ENCODE results near the gene ERVMER34-1.
A peak's percentile ranks its signal among the peaks of the same experiment; 100 is the strongest.

ERVMER34-1 gene

DNA sequence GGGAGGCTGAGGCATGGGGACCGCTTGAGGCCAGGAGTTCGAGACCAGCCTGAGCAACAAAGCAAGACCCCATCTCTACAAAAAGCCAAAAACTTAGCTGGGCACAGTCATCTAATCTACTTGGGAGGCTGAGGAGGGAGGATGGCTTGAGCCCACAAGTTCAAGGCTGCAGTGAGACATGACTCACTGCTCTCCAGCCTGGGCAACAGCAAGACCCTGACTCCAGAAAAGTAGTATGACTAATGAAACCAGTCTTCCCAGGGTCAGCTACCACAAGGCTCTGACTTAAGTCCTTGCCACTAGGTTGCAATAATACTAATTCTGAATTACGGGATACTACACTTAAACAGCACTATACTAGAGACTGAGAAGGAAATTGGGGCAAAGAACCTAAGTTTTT is 33.1 kb downstream of the ERVMER34-1 start:
- DNase-seq, result peak; percentile 75

DNA sequence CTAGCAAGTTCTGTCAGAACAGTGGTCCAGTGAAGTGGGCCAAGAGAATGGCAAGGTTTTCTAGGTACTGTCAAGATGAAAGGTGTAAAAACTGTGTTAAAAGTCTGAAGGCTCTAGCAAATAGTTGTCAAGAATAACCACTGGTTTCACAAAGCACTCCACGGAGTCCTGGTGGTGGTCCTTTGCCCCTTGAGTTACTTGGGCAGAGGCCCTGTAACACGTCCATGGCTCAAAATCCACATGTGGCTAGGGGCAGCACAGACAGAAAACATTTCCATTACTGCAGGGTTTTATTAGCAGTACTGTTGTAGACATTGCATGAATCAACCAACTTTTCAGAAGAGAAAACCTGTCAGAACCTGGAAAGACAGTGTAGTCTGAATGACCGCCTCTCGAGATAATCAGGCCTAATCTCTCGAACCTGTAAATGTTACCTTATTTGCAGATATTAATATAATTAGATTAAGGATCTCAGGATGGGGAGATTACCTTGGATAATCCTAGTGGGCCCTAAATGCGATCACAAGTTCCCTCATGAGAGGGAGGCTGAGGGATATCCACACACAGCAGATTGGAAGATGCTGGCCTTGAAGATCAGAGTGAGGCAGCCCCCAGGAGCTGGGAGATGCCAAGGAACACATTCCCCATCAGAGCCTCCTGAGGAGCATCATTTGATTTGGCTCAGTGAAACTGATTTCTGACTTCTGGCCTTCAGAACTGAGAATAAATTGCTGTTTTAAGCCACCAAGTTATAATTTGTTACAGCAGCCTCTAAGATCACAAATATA is 34.7 kb downstream of the ERVMER34-1 start:
- no peak for DNase-seq

DNA sequence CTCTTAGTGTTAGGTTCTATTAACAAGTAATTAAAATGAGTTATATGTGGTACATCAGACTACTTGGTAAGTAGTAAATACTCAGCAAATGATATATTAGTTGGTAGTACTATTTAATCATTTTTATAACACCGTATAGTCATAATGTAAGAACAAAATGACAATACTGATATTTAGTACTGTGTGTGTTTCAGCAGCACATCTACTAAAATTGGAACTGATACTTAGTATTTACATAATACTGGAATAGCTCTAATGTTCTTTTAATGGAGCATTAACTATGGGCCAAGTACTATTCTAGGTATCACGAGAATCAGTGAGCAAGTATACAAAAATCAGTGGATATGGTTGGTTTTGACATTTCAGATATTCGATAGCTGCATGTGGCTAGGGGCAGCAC is 35.3 kb downstream of the ERVMER34-1 start:
- DNase-seq, result no peak

DNA sequence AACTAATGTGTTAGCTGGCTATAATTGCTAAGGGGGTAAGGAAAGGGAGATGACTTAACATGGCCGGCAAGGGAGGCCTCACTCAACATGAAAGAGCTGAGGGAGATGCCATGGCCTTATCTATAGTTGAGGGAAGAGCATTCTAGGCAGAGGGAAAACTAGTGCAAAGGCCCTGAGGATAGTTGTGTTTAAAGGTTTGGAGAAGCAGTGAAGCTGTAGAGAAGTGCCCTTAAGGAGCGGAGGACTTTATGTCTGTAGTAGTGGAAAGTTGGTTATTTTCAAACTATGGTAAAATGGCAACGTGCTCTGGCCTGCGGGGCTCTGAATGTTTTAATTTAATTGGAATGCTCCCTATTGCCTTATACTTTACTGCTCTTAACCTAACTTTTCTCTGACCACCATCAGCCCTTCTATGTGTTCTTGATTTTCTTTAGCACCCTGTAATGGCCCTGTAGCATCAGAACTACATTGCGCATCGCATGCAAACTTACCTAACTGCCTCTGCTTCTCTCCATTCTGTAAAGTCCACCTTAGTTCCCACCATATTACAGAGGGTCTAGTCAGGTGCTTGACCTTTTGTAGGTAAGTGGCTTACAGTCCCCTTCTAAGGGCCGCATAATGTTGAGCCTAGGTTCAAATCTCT is 35.8 kb downstream of the ERVMER34-1 start:
- no peak for DNase-seq

DNA sequence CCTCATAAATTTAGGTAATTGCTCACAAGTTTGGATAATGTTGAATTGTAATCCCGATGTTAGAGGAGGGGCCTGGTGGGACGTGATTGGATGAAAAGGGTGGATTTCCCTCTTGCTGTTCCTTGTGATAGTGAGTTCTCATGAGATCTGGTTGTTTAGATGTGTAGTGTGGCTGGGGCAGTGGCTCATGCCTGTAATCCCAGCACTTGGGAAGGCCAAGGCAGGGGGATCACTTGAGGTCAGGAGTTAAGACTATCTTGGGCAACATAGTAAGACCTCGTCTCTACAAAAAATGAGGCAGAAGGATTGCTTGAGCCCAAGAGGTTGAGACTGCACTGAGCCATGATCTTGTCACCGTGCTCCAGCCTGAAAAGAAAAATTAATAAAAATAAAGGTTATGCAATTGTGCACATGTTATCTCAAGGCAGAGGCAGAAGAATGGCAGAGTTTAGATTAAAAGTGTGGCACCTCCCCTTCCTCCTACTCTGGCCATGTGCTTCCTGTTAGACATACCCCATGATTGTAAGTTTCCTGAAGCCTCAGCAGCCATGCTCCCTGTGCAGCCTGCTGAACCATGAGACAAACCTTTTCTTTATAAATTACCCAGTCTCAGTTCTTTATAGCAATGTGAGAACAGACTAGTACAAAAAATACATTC is 36.5 kb downstream of the ERVMER34-1 start:
- DNase-seq, result no peak

DNA sequence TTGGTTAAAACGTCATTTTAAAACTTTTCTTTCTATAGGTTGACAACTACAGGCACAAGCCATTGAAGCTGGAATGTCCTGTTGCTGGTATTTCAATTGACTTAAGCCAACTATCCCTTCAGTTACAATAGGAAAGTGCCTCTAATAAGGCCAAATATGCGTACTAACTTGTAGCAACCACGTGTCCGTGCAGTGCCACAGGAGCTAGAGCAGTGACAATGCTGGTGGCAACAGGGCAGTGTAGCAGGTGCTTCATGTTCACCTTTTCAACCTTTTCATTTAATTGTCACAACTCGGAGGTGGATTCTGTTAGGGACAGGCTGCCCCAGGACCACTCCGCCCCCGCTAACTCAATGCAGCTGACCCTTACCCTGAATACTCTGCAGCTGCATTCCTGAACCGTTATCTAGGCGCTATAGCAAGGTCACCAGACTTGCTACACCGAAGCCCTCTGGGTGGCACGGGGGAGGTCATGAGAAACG is 37.7 kb downstream of the ERVMER34-1 start:
- DNase-seq, result no peak

DNA sequence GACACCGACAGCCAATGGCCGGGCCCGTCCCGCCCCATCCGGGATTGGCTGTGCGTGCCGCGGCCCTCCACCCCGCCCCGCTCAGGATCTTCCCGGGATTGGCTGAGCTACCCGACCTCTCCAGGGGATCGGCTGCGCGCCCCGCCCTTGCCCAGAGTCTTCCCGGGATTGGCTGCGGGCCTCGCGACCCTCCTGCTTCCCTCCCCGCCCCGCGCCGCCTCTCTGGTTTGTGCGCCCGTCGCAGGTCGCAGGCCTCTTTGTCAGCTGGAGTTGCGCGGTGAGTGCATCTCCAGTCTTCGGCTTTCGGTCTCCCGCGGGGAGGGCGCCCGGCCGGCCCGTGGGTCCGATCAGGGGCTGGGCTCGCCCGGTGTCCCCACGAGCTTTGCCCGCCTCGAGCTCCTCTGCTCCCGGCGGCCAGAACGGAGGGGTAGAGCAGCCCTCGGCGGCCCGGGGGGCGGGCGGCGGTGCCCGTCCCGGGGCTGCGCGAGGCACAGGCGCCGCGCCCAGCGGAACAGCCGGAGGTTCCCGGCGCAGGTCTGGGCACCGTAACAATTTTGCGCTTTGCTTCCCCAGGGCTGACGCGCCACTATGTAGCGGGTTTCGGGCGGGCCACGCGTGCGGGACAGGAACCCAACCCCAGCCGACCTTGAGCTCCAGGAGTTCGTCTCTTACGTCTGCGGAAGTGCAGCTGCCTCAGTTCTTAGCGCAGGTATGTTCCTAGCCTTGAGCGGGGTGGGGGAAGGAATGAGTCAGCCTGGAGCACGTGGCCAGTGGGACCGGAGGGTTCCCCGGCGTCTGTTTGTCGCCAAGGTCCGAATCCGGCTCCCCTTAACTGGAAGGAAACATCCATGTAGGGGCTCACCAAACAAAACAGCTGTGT is 38.7 kb downstream of the ERVMER34-1 start:
- DNase-seq, result peak; percentile 99

DNA sequence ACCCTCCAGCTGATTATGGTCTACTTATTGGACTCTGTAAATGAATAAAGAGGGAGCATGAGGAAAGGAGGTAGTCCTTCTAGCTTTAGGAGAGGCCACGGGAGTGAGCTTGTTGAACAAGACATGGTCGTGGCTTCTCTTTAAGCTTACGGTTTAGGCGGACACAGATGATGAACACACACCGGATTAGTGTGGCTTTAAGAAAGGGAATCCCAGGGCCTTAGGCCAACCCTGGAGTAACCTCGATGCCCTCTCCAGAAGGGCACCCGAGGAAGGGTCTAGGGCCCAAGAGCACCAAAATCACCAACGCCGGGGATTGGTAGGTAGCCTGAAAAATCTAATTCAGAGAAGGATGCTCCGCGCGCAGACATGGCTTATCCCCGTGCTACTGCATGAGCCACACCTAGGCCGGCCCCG is 39.4 kb downstream of the ERVMER34-1 start:
- DNase-seq, result no peak

DNA sequence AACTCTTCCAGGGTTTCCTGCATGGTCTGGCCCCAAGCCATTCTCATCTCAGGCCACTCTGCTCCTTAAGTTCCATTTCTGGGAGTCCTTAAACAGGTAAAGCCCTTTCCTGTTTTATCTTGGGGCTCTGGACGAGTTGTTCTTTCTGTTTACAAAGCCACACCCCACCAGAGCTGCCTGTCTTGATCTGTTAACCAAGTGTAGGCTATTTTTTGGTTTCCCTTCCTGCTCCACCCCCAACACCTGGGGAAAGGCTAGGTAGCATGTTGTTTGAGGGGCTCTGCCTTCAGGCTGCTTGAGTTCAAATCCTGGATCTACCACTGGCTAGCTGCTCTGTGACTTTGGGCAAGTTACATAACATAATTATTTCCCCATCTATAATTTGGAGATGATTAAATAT is 40.0 kb downstream of the ERVMER34-1 start:
- no peak for DNase-seq

DNA sequence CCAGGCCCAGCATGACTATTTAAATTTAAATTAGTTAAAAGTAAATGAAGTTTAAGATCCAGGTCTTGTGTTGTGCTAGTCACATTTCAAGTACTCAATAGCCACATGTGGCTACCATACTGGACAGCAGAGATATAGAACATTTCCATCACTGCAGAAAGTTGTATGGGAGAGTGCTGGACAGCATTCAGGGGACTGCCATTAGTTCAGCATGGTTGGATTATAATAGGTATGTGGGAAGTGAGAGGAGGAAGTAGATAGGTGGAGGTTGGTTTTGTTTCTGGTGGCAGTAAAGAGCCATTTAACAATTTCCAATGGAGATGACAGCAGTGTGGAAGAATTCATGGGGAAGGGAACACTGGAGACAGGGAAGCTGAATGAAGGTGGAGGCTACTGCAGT is 42.1 kb downstream of the ERVMER34-1 start:
- no peak for DNase-seq

DNA sequence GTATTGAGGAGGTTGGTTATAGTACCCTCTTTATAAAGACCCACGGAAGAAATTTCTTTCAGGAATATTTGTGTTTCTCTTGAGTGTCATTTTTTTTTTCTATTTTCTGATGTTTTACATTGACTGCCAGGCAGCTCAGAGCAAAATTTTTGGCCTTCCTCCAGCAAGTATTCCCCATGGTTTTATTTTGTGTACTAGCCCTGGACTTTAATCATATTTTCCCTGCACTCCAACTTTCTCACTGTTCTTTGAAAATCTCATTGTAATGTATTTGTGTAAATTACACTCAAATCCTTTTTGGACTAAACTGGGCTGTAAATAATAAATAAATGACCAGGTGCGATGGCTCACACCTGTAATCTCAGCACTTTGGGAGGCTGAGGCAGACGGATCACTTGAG is 46.6 kb downstream of the ERVMER34-1 start:
- no peak for DNase-seq

DNA sequence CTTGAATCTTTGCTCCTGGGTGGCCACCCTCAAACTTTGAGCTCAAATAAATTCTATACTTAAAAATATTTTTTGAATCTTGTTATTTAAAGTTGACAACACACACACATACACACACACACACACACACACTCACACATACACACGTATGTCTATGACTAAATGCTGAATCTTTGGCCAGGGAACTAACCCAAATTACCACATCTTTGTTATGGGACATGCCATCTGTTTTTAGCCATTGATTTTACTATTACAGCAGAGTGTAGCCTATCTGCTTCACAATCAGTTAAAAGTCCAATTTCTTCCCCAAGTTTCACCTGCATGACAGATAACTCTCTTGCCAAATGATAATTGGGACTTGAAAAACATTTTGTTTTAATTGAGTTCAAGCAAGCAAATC is 47.1 kb downstream of the ERVMER34-1 start:
- DNase-seq, result no peak

DNA sequence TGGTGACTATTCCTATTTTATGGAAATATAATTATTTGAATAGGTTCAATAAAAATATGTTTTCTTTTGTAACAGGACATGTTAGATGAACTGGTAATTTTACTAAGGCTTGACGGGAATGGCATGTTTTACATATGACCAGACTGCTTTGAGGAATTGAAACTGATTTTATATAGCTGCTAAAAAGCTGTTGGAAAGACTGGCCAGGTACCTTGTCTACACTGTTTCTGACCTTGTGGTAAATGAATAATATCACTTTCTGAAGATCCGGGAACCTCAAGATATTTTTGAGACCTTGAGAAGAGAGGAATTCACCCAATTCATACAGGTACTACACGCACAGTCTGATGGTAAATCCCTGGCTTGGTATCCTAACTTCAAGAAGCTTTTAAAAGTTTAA is 50.0 kb downstream of the ERVMER34-1 start:
- DNase-seq, result no peak

DNA sequence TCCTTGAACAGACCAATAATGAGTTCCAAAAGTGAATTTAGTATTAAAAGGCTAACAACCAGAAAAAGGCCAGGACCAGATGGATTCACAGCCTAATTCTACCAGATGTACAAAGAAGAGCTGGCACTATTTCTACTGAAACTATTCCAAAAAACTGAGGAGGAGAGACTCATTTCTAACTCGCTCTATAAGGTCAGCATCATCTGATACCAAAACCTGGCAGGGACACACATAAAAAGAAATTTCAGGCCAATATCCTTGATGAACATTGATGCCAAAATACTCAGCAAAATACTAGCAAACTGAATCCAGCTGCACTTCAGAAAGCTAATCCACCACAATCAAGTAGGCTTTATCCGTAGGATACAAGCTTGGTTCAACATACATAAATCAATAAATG is 56.3 kb downstream of the ERVMER34-1 start:
- no peak for DNase-seq

DNA sequence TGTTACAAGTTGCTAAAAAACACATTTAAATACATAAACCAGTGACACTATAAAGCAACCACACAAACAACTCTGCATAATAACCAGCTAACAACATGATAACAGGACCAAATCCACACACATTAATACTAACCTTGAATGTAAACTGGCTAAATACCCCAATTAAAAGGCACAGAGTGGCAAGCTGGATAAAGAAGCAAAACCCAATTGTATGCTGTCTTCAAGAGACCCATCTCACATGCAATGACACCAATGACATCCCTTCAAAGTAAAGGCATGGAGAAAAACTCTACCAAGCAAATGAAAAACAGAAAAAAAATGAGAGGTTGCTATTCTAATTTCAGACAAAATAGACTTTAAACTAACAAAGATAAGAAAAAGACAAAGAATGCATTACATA is 57.7 kb downstream of the ERVMER34-1 start:
- no peak for DNase-seq
